Left cardiac atrium (tissue), 4 donors: ENCODE results near the gene ROR2. TPM values are rescaled to one million over a fixed set of nuclear protein-coding genes. Genes with fewer than 3 reads are reported as not detected.

Experiments
- ATAC-seq, 2 donors: fragments of 200-7000 bp; cut with Tn5 transposase; one replicate each; pipeline ENCODE4 v1.9.1; 2020; ENCODE audit warnings: mild to moderate bottlenecking in 2 of 2, moderate library complexity in 2 of 2
- DNase-seq: peaks from one replicate; pipeline ENCODE4 v3.0.0-alpha.2; 2020
- intact Hi-C, 2 donors: fragments of 100-400 bp; cut with DNase I; formaldehyde crosslinking; loops; one replicate each; pipeline versions ENCODE4 v1.14.1 to v1.15.1; 2022 to 2023
- total RNA-seq, 2 donors: library from RNA; stranded (reverse); fragmentation: NEBNext Ultra II Directional; extraction: Animal tissue kit (Norgen Biotek cat#: 25700); gene quantifications; one replicate each; pipeline ENCODE4 v1.2.1, GENCODE V29; 2021
- donor health status: DM: no; HTN: yes; CAD: no.
- donor health status: DM: no; HTN: yes; CAD: no; lungs with severe emphysema.
- donor health status: DM: yes; HTN: yes; CAD: no.
- donor health status: Dilated cardiomyopathy.

Gene ROR2
- total RNA-seq, 2 donors from 2014 or later, result 18.0 to 25.4 TPM

DNA sequence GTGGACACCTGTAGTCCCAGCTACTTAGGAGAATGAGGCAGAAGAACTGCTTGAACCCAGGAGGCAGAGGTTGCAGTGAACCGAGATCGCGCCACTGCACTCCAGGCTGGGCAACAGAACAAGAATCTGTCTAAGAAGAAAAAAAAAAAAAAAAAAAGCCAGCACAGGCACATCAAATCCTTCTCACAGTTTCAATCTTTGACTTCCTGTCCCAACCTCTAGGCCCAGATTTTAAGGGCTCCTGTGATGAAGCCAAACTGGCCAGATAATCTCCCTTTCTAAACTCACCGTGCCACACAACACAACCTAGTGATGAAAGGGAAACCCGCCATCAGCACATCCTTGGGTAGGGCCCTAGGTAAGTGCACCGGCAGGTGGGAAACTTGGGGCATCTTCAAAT, 58.1 kb downstream of the ROR2 start:
- DNase-seq (no peak), ATAC-seq (no peak)

DNA sequence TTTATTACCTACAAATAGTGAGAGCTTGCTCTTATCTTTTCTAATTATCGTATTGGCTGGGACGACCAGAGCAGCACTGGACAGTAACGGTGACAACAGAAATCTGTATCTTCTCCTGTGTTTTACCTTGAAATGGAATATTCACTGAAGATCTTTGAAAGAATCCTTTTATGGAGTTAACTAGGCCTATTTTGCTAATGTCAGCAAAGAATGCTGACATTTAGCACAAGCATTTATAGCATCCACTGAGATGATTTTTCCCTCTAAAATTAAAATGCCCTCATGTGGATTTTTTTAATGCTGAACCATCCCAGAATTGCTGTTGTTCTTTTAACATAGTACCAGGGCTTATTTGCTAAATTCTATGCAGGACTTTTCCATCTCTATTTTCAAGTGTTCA, 59.4 kb downstream of the ROR2 start:
- intact Hi-C loops, result no loop called here
- ATAC-seq, result no peak
- no peak for DNase-seq

More for the DNA sequence above, 58.1 kb downstream of the ROR2 start:
- intact Hi-C loops, result no loop called here

DNA sequence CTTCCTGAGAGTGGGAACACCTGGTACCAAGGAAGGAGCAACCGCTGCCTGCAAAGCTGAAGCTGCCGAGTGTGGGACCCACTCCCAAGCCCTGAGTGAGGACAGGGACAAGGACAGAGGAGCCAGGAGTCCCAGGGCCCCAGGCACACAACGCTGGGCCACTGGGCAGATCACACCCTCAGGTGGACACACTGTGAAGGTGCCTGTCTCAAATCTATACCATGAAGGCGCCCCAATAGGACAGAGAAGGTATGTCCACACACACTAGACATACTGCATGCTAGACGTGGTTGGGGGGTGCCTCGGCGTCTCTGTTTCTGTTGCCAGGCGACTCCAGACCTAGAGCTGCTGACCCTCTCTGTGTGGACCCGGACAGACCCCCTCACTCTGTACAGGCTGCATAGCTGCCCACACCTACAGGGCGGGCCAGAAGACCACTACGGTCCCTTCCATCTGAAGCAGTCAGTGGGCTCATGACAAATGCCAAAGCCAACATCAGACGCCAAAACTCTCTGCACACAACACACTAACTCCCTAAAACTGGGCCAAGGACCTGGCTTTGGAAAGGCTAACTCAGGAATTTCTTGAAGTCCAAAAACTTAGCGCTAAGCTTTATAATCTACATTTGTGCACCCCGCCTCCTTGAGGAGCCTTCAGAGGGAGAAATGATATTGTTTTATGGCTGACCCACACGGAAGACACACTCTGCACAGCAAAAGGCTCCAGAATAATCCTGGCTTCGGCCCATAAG, 60.7 kb downstream of the ROR2 start:
- no peak for ATAC-seq
- intact Hi-C loops, result loop anchor here in 1 of 2 donors (10.0 kb wide), 1 partner anchor 55 kb away; no protein-coding TSS in a partner anchor
- no peak for DNase-seq

DNA sequence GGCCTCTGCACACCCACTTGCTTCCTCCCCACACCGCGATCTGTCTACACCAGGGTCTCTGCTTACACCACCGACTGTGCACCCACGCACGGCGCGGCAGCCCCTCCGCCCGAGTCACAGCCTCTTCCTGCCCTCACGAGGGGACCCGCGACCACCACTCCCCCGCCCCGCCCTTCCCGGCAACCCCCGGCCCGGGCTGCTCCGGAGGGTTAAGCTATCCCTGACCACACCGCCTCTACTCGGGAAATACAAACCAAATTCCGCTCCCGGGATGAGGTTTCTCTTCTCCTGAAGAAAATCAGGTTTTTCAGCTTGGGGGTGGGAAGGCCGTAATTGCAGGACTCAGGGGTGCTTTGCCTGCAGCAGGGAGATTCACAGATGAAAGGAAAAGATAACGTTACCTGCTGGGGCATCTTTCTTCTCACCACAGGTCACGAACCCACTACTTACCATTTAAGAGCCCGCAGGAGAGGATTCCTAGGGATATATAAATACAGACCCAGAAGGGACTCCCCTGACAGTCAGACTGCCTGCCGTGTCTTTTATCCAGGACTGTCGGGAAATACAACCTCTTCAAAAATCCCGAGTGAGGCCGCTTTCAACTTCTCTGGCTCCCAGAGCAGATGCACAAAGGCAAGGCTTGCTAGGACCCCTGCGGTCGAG, 63.5 kb downstream of the ROR2 start:
- DNase-seq, result no peak
- intact Hi-C loops, result loop anchor here in 1 of 2 donors (10.0 kb wide), 1 partner anchor 58 kb away; no protein-coding TSS in a partner anchor
- ATAC-seq, result no peak

DNA sequence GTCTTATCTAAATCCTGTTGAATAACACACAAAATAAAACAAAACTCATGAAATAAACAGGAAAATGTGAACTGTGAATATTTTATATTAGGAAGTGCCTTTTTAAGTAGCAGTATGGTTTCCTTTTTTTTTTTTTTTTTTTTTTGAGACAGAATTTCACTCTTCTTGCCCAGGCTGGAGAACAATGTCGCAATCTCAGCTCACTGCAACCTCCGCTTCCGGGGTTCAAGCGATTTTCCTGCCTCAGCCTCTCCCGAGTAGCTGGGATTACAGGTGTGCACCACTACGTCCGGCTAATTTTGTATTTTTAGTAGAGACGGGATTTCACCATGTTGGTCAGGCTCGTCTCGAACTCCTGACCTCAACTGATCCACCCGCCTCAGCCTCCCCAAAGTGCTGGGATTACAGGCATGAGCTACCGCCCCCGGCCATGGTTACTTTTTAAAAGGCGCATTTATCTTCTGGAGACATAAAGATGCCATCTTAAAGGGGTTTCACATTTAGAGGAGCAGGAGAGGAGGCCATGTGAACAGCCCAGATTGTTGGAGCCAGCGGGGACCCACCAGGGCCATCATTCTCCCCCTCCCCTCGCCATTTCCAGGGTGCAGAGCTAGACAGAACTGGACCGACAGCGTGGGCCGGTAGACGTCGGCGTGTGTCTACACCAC, 64.1 kb downstream of the ROR2 start:
- no peak for ATAC-seq

DNA sequence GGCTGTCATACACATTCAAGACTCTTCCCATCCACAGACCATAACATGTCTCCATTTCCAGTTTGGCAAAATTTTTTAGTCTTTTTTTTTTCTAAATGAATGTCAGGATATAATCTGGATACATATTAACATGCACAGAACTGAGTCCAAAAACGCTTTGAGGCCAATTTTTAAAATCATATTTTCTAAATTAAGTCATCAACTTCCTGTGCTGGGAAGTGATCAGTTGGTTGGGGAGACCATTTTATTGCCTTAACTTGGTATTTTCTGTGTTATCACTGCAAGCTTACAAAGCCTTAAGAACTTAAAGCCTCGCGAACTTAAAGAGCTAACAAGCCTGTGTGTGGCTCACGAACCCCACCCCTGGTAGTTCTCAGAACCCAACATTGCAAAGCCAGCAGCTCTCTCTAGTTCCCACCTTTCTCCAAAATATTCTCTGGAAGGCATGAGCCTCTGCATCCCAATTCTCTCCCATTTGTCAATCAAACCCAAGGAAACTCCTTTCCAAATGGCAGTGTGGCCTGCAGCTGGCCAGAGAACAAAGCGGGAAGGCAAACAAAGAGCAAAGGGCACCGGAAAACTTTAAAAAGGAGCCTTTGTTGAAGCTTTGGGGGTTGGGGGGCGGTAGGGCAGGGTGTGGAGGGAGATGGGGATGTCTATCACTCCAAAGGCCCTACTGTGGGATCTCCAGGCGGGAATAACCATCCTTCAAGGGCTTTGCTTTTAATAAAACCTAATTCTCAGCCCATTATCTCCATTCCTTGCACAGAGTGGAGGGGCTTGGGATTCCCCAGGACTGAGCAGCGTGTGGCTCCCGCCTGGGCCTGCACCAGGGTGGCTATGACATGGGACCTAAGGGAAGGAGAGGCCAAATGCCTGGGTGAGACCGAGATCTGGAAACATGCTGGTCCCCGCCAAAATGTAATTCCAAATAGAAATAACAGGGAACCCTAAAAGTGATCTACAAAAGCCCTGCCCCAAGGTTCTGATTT, 65.0 kb downstream of the ROR2 start:
- DNase-seq (no peak), ATAC-seq (no peak)
- intact Hi-C loops, result loop anchor here in 1 of 2 donors (10.0 kb wide), 1 partner anchor 60 kb away; no protein-coding TSS in a partner anchor

More for the DNA sequence above, 64.1 kb downstream of the ROR2 start:
- DNase-seq, result no peak
- intact Hi-C loops, result loop anchor here in 1 of 2 donors (10.0 kb wide), 1 partner anchor 59 kb away; no protein-coding TSS in a partner anchor

DNA sequence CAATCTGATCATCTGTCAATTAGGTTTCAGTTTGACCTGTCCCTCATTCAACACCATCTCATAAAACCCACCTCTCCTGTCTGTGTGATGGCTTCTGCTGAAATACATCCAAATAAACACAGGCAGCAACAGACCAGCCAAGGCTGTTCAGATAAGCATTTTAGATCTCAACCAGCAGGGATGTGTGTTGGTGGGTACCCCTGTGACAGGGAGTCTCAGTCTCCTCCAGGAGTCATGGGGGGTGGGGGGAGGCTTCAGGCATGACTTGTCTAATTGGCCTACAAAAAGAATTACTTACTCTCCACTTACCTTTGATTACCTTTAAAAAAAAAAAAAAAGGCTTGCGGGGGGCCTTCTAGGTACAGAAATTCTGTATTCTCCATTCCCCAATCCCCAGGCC, 65.9 kb downstream of the ROR2 start:
- ATAC-seq, result no peak
- intact Hi-C loops, result loop anchor here in 1 of 2 donors (10.0 kb wide), 1 partner anchor 61 kb away; no protein-coding TSS in a partner anchor

DNA sequence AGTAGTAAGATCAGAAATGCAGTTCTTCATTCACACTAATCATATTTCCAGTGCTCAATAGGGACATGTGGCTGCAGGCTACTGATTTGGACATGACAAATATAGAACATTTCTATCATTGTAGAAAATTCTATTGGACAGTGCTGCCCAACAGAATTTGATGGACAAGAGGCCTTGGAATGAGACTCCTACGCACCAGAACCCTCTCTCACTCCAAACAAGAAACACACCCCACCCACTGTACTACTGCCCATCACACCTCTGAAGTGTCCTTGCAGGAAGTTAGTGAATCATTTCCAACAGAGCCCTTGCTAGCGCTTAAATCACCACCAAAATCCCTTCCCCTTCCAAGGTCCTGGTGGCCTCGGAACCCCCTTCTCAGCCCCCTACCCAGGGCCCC, 66.5 kb downstream of the ROR2 start:
- DNase-seq, result no peak
- intact Hi-C loops, result loop anchor here in 1 of 2 donors (10.0 kb wide), 1 partner anchor 61 kb away; no protein-coding TSS in a partner anchor
- ATAC-seq, result peak; percentile 61 to 70

More for the DNA sequence above, 65.9 kb downstream of the ROR2 start:
- DNase-seq, result no peak

DNA sequence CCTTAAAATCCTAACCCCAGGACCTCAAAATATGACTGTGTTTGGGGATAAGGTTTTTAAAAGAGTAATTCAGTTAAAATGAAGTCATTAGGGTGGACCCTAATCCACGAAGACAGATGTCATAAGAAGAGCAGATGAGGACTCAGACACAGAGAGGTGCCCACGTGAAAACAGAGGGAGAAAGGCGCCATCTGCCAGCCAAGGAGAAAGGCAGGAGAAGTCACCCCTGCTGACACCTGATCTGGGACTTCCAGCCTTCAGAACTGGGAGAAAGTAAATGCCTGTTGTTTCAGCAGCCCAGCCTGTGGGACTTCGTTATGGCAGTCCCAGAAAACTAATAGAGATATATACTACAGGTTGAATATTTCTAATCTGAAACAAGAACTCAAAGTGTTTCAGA, 67.4 kb downstream of the ROR2 start:
- DNase-seq (no peak), ATAC-seq (no peak)
- intact Hi-C loops, result loop anchor here in 1 of 2 donors (10.0 kb wide), 1 partner anchor 62 kb away; no protein-coding TSS in a partner anchor

DNA sequence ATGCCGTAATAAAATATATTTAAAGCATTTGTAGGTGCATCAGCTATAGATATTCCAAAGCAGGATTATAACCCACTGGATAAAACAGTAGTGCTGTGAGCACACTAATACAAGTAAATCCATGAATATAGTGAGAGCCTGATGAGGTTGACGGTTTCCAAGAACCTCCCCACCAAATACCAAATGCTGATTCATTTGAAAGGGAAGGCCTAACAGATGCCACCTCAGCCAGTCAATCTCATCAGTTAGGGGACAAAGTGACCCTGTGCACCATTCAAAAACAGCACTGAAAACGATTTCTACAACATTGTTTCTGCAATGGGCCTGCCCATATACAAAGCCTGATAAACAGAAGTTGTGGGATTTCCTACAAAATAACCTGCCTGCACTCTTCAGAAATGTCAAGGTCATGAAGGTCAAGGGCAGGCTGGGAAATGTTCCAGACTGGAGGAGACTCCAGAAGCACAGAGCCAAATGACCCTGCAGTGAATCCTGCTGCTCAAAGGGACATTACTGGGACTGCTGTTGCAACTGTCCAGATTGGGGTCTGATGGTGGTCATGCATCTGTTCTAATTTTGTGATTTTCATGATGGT, 69.6 kb downstream of the ROR2 start:
- no peak for ATAC-seq
- intact Hi-C loops, result loop anchor here in 1 of 2 donors (10.0 kb wide), 1 partner anchor 64 kb away; no protein-coding TSS in a partner anchor
- DNase-seq, result no peak

DNA sequence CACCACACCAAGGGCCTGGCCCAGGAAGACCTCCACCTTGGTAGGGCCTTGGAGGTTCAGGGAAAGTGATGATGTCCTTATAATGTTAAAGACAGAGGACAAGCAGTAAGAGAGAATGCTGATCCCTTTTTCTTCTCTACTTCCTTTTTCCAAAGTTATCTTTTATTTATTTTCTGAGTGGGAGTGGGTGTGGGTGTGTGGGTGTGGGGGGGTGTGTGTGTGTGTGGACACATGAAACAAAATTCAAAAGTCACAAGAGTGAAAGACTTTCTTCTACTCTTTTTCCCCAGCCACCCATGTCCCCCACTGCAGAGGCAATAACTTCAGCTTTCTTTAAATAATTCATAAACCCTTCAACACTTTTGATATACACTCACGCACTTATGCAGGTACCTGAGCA, 70.8 kb downstream of the ROR2 start:
- no peak for ATAC-seq
- intact Hi-C loops, result no loop called here
- no peak for DNase-seq

DNA sequence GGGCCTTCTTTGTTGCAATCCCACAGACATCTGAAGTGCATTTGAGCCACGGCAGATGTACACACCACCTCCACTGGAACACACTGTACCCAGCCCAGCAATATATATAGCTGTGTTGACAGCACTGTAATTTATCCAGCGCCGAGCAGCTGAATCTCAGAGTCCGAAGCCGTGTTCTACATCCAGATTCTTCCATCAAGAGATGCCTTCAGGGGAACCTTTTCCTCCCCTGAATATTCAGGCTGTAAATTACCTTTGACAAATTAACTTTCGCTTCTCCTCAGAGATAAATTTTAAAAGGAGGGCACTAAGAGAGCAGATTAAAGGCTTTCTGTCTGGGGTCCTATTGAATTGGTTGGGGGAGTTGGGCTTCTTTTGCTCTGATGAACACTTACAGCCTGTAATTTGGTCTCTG, 76.4 kb downstream of the ROR2 start:
- ATAC-seq (peak; percentile 83 to 86), DNase-seq (no peak)
- intact Hi-C loops, result no loop called here

DNA sequence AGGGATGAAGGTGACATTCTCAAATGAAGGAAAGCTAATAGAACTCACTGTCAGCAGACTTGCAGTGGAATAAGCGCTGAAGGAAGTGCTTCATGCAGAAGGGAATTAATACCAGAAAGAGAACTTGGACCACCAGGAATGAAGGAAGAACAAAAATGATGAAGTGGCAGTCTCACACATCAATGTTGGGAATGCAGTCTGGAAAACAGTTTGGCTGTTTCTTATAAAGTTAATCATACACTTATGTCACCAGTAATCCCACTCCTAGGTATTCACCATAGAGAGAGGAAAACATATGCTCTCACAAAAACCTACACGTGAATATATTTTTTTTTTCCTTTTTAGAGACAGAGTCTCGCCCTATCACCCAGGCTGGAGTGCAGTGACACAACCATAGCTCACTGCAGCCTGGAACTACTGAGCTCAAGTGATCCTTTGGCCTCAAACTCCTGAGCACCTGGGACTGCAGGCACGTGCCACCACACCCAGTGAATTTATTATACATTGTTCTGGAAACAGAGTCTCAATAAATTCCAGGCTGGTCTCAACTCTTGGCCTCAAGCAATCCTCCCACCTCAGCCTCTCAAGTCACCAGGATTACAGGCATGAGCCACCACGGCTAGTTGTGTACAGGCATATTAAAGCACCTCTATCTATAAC, 81.2 kb downstream of the ROR2 start:
- no peak for DNase-seq
- intact Hi-C loops, result no loop called here
- no peak for ATAC-seq

DNA sequence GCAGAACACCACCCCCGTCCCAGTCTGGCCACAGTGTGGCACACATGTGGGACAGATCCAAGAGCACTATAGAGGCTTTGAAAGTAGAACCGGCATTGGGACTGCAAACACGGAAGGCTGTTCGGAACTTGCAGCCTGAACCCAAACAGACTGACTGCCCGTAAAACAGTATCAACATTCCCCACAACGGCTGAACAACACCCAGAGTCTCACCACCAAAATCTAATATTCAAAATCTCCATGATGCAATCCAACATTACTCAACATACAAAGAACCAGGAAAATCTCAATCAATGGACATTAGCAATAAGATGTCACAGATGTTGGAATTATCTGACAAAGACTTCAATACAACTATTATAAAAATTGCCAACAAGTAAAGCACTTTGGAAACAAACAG, 82.3 kb downstream of the ROR2 start:
- intact Hi-C loops, result no loop called here
- no peak for ATAC-seq
- no peak for DNase-seq

DNA sequence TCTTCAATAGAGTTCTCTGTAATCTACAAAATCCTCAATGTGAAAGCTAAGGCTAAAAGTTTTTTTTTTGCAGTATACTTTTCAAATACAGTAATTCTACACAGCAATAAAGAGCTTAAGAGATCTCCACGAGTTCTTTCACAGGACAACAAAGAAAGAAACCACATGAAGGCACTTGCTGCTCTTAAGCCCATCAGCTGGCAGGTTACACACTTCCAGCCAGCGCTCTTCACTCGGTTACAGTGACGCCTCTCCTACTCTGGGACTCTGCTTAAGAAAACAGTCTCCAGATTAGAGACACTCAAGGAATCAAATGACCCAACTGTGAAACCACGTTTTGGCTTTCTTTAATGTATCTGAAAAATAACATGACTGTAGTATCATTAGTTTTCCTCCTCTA, 85.0 kb downstream of the ROR2 start:
- intact Hi-C loops, result no loop called here
- peak in 1 of 2 donors; percentile 66 for ATAC-seq
- DNase-seq, result no peak

DNA sequence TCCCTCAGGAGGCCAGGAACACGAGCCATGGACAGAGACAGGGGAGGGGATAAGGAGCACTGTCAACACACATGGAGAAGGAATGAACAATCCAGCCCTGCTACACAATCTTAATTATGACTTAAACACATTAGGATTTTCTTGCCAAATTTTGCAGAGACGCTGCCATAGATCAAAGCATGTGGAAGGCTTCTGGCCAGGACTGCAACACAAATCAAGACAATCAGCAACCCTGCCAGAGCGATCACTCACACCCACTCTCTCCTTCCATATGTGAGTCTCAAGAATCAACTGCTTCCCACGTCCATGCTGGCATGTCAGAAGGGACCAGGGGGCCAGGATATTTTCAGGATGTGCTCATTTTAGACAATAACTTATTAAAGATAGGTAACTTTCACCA, 85.6 kb downstream of the ROR2 start:
- intact Hi-C loops, result no loop called here
- DNase-seq, result no peak
- peak in 1 of 2 donors; percentile 74 for ATAC-seq

DNA sequence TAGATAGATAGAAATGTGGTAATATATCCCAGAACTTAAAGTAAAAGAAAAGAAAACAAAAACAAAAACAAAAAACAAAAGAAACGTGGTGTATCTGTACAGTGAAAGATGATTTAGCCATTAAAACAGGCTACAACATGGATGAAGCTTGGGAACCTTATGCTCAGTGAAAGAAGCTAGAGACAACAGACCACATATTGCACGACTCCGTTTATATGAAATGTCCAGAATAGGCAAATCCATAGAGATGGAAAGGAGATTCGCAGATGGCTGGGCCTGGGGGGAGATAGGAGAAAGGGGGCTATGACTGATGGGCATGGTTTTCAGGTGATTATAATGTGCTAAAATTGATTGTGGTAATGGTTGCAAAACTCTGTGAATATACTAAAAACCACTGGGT, 86.6 kb downstream of the ROR2 start:
- DNase-seq, result no peak
- intact Hi-C loops, result no loop called here
- no peak for ATAC-seq
